ENCODE data around the gene FAT4. TPM values are rescaled to one million over a fixed set of nuclear protein-coding genes. Genes with fewer than 3 reads are reported as not detected.

The FAT4 gene
- polyA plus RNA-seq, 1 of the 3 experiments (the other 2 are of a cell fraction) = 6.6 TPM

- Histone ChIP-seq H3K36me3 (replicated peaks in 1 of 2; ENCODE audit: control insufficient read depth in 1 of 2, insufficient read depth in 2 of 2, low read length in 1 of 2) (peaks cover 9 to 29% of the 10 kb centered on the region in 2 experiments), H3K9me3 (no peaks in the 10 kb centered on the region), H3K4me1 (ENCODE audit: control insufficient read depth in 1 of 2, insufficient read depth in 2 of 2, low read depth in 1 of 2, low read length in 1 of 2) (peaks cover 7 to 13% of the 10 kb centered on the region in 2 experiments; a peak in 3 of 4 replicates), H3K9ac (peak overlapping the region; percentile 29; the same call in 1 of the 2 replicates), H3K27me3 (ENCODE audit: insufficient read depth) (no peaks in the 10 kb centered on the region), H3F3A (replicated peaks; ENCODE audit: insufficient read depth) (peaks cover 30% of the 10 kb centered on the region), H3K27ac (ENCODE audit: low read depth in 2 of 2, low read length in 1 of 2) (peak overlapping the region; percentile 74; a peak in 3 of 4 replicates), H3K79me2 (ENCODE audit: insufficient read depth) (peaks cover 82% of the 10 kb centered on the region), H3K4me3 (ENCODE audit: low read depth in 2 of 2, low read length in 1 of 2) (peak overlapping the region; percentile 7 to 33; a peak in 2 of 4 replicates), H3K9me2 (no peaks in the 10 kb centered on the region), H2AFZ (ENCODE audit: low read depth) (no peak overlapping the region), H3K4me2 (peak overlapping the region; percentile 77), H4K20me1 (ENCODE audit: insufficient read depth) (peaks cover 11% of the 10 kb centered on the region; the same call in 1 of the 2 replicates)
- peak; percentile 96 for TF ChIP-seq NFIC (IDR thresholded peaks at IDR 0.05; ENCODE audit: borderline replicate concordance)
- 0 out of 2 replicates have a peak, but pooled peaks have one; percentile 43 for TF ChIP-seq FOXM1 (IDR thresholded peaks at IDR 0.05; ENCODE audit: low read depth)
- TF ChIP-seq POLR2AphosphoS5 (IDR thresholded peaks at IDR 0.05; ENCODE audit: low read depth, low read length) = peak; percentile 25; the same call in 1 of the 2 replicates
- TF ChIP-seq PBX3 (IDR thresholded peaks at IDR 0.05) = peak; percentile 78
- TF ChIP-seq FOXJ3 (CRISPR knock-in tag; IDR thresholded peaks at IDR 0.05) = no peak
- peak; percentile 88 for TF ChIP-seq TCF12 (IDR thresholded peaks at IDR 0.05)
- TF ChIP-seq FOSL2 (IDR thresholded peaks at IDR 0.05; ENCODE audit: borderline replicate concordance, low read depth) = peak; percentile 32; the same call in 1 of the 2 replicates
- TF ChIP-seq SIN3A (IDR thresholded peaks at IDR 0.05; ENCODE audit: borderline replicate concordance, low read depth, low read length) = peak; percentile 51; the same call in 1 of the 2 replicates
- peak; percentile 33; the same call in 1 of the 2 replicates for TF ChIP-seq RXRA (IDR thresholded peaks at IDR 0.05; ENCODE audit: borderline replicate concordance, low read depth)
- TF ChIP-seq JUND (IDR thresholded peaks at IDR 0.05) = peak; percentile 66
- TF ChIP-seq EP300 (IDR thresholded peaks at IDR 0.05; ENCODE audit: borderline replicate concordance in 1 of 2, low read depth in 1 of 2, low read length in 1 of 2) = peak in 1 of 2 experiments; percentile 70; a peak in 2 of 4 replicates
- no peak for TF ChIP-seq GABPA (IDR thresholded peaks at IDR 0.05; ENCODE audit: low read depth)
- TF ChIP-seq MEF2A (IDR thresholded peaks at IDR 0.05; ENCODE audit: borderline replicate concordance, low read depth) = no peak
- POLR2A ChIA-PET = no interaction called here
- DNase-seq = no peak
- CTCF ChIA-PET = interaction anchor here (2.4 kb wide), 1 partner anchor 8 kb away, joined by 10 read pairs; the partner anchor contains the start of gene FAT4
Observed at GRCh38 chr4:125321709-125322365, 7.1 kb downstream of the FAT4 start.

- H2AFZ ChIP-seq (ENCODE audit: low read depth) = no peak overlapping the region
- peaks cover 82% of the 10 kb centered on the region for H3K79me2 ChIP-seq (ENCODE audit: insufficient read depth)
- ChIA-PET POLR2A (no interaction called here), CTCF (interaction anchor here (2.4 kb wide), 1 partner anchor 9 kb away, joined by 10 read pairs; the partner anchor contains the start of gene FAT4)
- H3K27ac ChIP-seq (ENCODE audit: low read depth in 2 of 2, low read length in 1 of 2) = peak overlapping the region; percentile 74; a peak in 3 of 4 replicates
- peaks cover 7 to 8% of the 10 kb centered on the region in 2 experiments; a peak in 3 of 4 replicates for H3K4me1 ChIP-seq (ENCODE audit: control insufficient read depth in 1 of 2, insufficient read depth in 2 of 2, low read depth in 1 of 2, low read length in 1 of 2)
- no peak for DNase-seq
- 29% methylated on average over 1 of the region's 1 CpG for WGBS (ENCODE audit: low lambda C conversion rate)
- peaks cover 11% of the 10 kb centered on the region; the same call in 1 of the 2 replicates for H4K20me1 ChIP-seq (ENCODE audit: insufficient read depth)
- no peaks in the 10 kb centered on the region for H3K9me2 ChIP-seq
- H3K9me3 ChIP-seq = no peaks in the 10 kb centered on the region
- peak overlapping the region; percentile 29; the same call in 1 of the 2 replicates for H3K9ac ChIP-seq
- no peaks in the 10 kb centered on the region for H3K27me3 ChIP-seq (ENCODE audit: insufficient read depth)
- H3K4me2 ChIP-seq = peak overlapping the region; percentile 77
- H3K36me3 ChIP-seq (replicated peaks in 1 of 2; ENCODE audit: control insufficient read depth in 1 of 2, insufficient read depth in 2 of 2, low read length in 1 of 2) = peaks cover 9 to 29% of the 10 kb centered on the region in 2 experiments
- H3K4me3 ChIP-seq (ENCODE audit: low read depth in 2 of 2, low read length in 1 of 2) = peak overlapping the region; percentile 7 to 33; a peak in 2 of 4 replicates
- TF ChIP-seq ZBTB33 (IDR thresholded peaks at IDR 0.05; ENCODE audit: borderline replicate concordance, low read depth) (no peak), NFIC (IDR thresholded peaks at IDR 0.05; ENCODE audit: borderline replicate concordance) (peak; percentile 70; the same call in 1 of the 2 replicates), PBX3 (IDR thresholded peaks at IDR 0.05) (peak; percentile 34; the same call in 1 of the 2 replicates)
- peaks cover 30% of the 10 kb centered on the region for H3F3A ChIP-seq (replicated peaks; ENCODE audit: insufficient read depth)
Observed at GRCh38 chr4:125322366-125322730, 7.6 kb downstream of the FAT4 start.

All from SK-N-SH (cell line).